ENCODE data around the gene KRT9. TPM values are rescaled to one million over a fixed set of nuclear protein-coding genes. Genes with fewer than 3 reads are reported as not detected.

Gene KRT9
- total RNA-seq, 1 donor = not detected

GRCh38 chr17:41516830-41517283, 55.0 kb downstream of the KRT9 start:
- H3K27me3 ChIP-seq (ENCODE audit: insufficient read depth, low read length) = no peaks in the 10 kb centered on the region
- no peaks in the 10 kb centered on the region for H3K9me3 ChIP-seq (ENCODE audit: low read depth, low read length)
- TF ChIP-seq, protein P1, sequence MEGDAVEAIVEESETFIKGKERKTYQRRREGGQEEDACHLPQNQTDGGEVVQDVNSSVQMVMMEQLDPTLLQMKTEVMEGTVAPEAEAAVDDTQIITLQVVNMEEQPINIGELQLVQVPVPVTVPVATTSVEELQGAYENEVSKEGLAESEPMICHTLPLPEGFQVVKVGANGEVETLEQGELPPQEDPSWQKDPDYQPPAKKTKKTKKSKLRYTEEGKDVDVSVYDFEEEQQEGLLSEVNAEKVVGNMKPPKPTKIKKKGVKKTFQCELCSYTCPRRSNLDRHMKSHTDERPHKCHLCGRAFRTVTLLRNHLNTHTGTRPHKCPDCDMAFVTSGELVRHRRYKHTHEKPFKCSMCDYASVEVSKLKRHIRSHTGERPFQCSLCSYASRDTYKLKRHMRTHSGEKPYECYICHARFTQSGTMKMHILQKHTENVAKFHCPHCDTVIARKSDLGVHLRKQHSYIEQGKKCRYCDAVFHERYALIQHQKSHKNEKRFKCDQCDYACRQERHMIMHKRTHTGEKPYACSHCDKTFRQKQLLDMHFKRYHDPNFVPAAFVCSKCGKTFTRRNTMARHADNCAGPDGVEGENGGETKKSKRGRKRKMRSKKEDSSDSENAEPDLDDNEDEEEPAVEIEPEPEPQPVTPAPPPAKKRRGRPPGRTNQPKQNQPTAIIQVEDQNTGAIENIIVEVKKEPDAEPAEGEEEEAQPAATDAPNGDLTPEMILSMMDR (IDR thresholded peaks at IDR 0.05; ENCODE audit: extremely low read depth, low read depth, low read length) = no peak
- no peak overlapping the region for H3K27ac ChIP-seq (ENCODE audit: low read depth, low read length)
- H3K4me2 ChIP-seq (ENCODE audit: insufficient read depth, low read length) = no peak overlapping the region
- H3K4me1 ChIP-seq (ENCODE audit: insufficient read depth, low read length) = peaks cover 11% of the 10 kb centered on the region
- no peaks in the 10 kb centered on the region for H4K20me1 ChIP-seq (ENCODE audit: insufficient read depth, low read length)
- no peak overlapping the region for H3K4me3 ChIP-seq (ENCODE audit: insufficient read depth, low read length)
- no peak for DNase-seq (ENCODE audit: insufficient read length, low spot score, missing footprints)
- H3K79me2 ChIP-seq (ENCODE audit: insufficient read depth, low read length) = no peaks in the 10 kb centered on the region
- H3K36me3 ChIP-seq (ENCODE audit: insufficient read depth, low read length) = no peaks in the 10 kb centered on the region
- no peak overlapping the region for H2AFZ ChIP-seq (ENCODE audit: low read length)

- H3K79me2 ChIP-seq (ENCODE audit: insufficient read depth, low read length) = no peaks in the 10 kb centered on the region
- H3K27me3 ChIP-seq (ENCODE audit: insufficient read depth, low read length) = no peaks in the 10 kb centered on the region
- peaks cover 6% of the 10 kb centered on the region for H3K4me1 ChIP-seq (ENCODE audit: insufficient read depth, low read length)
- H2AFZ ChIP-seq (ENCODE audit: low read length) = no peak overlapping the region
- TF ChIP-seq, protein P1 (IDR thresholded peaks at IDR 0.05; ENCODE audit: extremely low read depth, low read depth, low read length) = no peak
- H3K27ac ChIP-seq (ENCODE audit: low read depth, low read length) = no peak overlapping the region
- no peaks in the 10 kb centered on the region for H3K36me3 ChIP-seq (ENCODE audit: insufficient read depth, low read length)
- no peak overlapping the region for H3K4me3 ChIP-seq (ENCODE audit: insufficient read depth, low read length)
- DNase-seq (ENCODE audit: insufficient read length, low spot score, missing footprints) = no peak
- H4K20me1 ChIP-seq (ENCODE audit: insufficient read depth, low read length) = no peaks in the 10 kb centered on the region
- no peak overlapping the region for H3K4me2 ChIP-seq (ENCODE audit: insufficient read depth, low read length)
- H3K9me3 ChIP-seq (ENCODE audit: low read depth, low read length) = no peaks in the 10 kb centered on the region
Observed at GRCh38 chr17:41516147-41516829, 55.6 kb downstream of the KRT9 start.

Other genes starting within 250 kb of the KRT9 start
- gene KRT33A, start 221.2 kb downstream of the KRT9 start, total RNA-seq = not detected in 2 replicates
- 0.29 and 1.1 TPM in 2 replicates for gene KRT33B, start 202.2 kb downstream of the KRT9 start, total RNA-seq
- 9.4 and 11.2 TPM in 2 replicates for gene KRT34, start 189.8 kb downstream of the KRT9 start, total RNA-seq
- gene KRT31, start 174.5 kb downstream of the KRT9 start, total RNA-seq = not detected in 2 replicates
- not detected in 2 replicates for gene KRT37, start 147.5 kb downstream of the KRT9 start, total RNA-seq
- gene KRT38, start 131.1 kb downstream of the KRT9 start, total RNA-seq = under 0.01 TPM in 2 replicates
- not detected in 2 replicates for gene KRT32, start 104.7 kb downstream of the KRT9 start, total RNA-seq
- gene KRT35, start 90.9 kb downstream of the KRT9 start, total RNA-seq = not detected in 2 replicates
- gene KRT36, start 82.1 kb downstream of the KRT9 start, total RNA-seq = 0.36 TPM in 1 of 2 replicates, not detected in the other
- gene KRT13, start 66.4 kb downstream of the KRT9 start, total RNA-seq = not detected in 2 replicates
- gene KRT15, start 53.2 kb downstream of the KRT9 start, total RNA-seq = 0.59 and 0.72 TPM in 2 replicates
- 68.8 and 69.0 TPM in 2 replicates for gene KRT19, start 43.8 kb downstream of the KRT9 start, total RNA-seq
- gene KRT14, start 14.8 kb upstream of the KRT9 start, total RNA-seq = 12.3 and 23.0 TPM in 2 replicates
- 4.3 and 5.6 TPM in 2 replicates for gene KRT16, start 40.7 kb upstream of the KRT9 start, total RNA-seq
- 4.3 and 4.7 TPM in 2 replicates for gene KRT17, start 52.5 kb upstream of the KRT9 start, total RNA-seq
- gene EIF1, start 116.8 kb upstream of the KRT9 start, total RNA-seq = 94.5 and 101 TPM in 2 replicates
- not detected in 2 replicates for gene GAST, start 140.3 kb upstream of the KRT9 start, total RNA-seq
- gene HAP1, start 162.6 kb upstream of the KRT9 start, total RNA-seq = under 0.01 TPM in 1 of 2 replicates, not detected in the other
- gene JUP, start 214.7 kb upstream of the KRT9 start, total RNA-seq = 18.0 and 24.2 TPM in 2 replicates
- 59.7 and 66.6 TPM in 2 replicates for gene P3H4, start 239.9 kb upstream of the KRT9 start, total RNA-seq
- 387 and 396 TPM in 2 replicates for gene FKBP10, start 240.9 kb upstream of the KRT9 start, total RNA-seq